ENCODE data around the gene MRPL55.

The MRPL55 gene

GRCh38 chr1:228146417-228147150, 37.5 kb upstream of the MRPL55 start:
- no peaks in the 10 kb centered on the region for H3K9me3 ChIP-seq (ENCODE audit: insufficient read depth, low read depth, low read length)
- no peak overlapping the region for H3K9ac ChIP-seq (ENCODE audit: low read depth, low read length)
- 0 out of 2 replicates have a peak, but pooled peaks cover 5% of the 10 kb centered on the region for H3K4me1 ChIP-seq (ENCODE audit: insufficient read depth, low read length)
- no peak overlapping the region for H3K4me3 ChIP-seq (ENCODE audit: low read length)
- no peaks in the 10 kb centered on the region for H3K27me3 ChIP-seq (ENCODE audit: insufficient read depth, low read length)
- 0 out of 2 replicates have a peak, but pooled peaks cover 4% of the 10 kb centered on the region for H3K36me3 ChIP-seq (ENCODE audit: insufficient read depth, low read length)
- 95% methylated on average over 18 of the region's 18 CpGs for WGBS
- H3K27ac ChIP-seq (ENCODE audit: low read depth, low read length): no peak overlapping the region

- Histone ChIP-seq H3K27me3 (ENCODE audit: insufficient read depth, low read length) (no peaks in the 10 kb centered on the region), H3K27ac (ENCODE audit: low read depth, low read length) (no peak overlapping the region), H3K9me3 (ENCODE audit: insufficient read depth, low read depth, low read length) (no peaks in the 10 kb centered on the region), H3K4me1 (ENCODE audit: insufficient read depth, low read length) (0 out of 2 replicates have a peak, but pooled peaks cover 5% of the 10 kb centered on the region), H3K4me3 (ENCODE audit: low read length) (no peak overlapping the region), H3K9ac (ENCODE audit: low read depth, low read length) (no peak overlapping the region), H3K36me3 (ENCODE audit: insufficient read depth, low read length) (0 out of 2 replicates have a peak, but pooled peaks cover 4% of the 10 kb centered on the region)
- WGBS: 96% methylated on average over 31 of the region's 31 CpGs
Measured at GRCh38 chr1:228145463-228146416, 36.6 kb upstream of the MRPL55 start.

- no peak overlapping the region for H3K27ac ChIP-seq (ENCODE audit: low read depth, low read length)
- no peak overlapping the region for H3K9ac ChIP-seq (ENCODE audit: low read depth, low read length)
- 89% methylated on average over 8 of the region's 8 CpGs for WGBS
- H3K4me3 ChIP-seq (ENCODE audit: low read length): no peak overlapping the region
- H3K9me3 ChIP-seq (ENCODE audit: insufficient read depth, low read depth, low read length): no peaks in the 10 kb centered on the region
- 0 out of 2 replicates have a peak, but pooled peaks cover 5% of the 10 kb centered on the region for H3K4me1 ChIP-seq (ENCODE audit: insufficient read depth, low read length)
- no peaks in the 10 kb centered on the region for H3K27me3 ChIP-seq (ENCODE audit: insufficient read depth, low read length)
- 0 out of 2 replicates have a peak, but pooled peaks cover 4% of the 10 kb centered on the region for H3K36me3 ChIP-seq (ENCODE audit: insufficient read depth, low read length)
Measured at GRCh38 chr1:228144993-228145343, 35.9 kb upstream of the MRPL55 start.

GRCh38 chr1:228144193-228144992, 35.3 kb upstream of the MRPL55 start:
- H3K9me3 ChIP-seq (ENCODE audit: insufficient read depth, low read depth, low read length): no peaks in the 10 kb centered on the region
- WGBS: 89% methylated on average over 16 of the region's 16 CpGs
- no peak overlapping the region for H3K4me3 ChIP-seq (ENCODE audit: low read length)
- no peaks in the 10 kb centered on the region for H3K27me3 ChIP-seq (ENCODE audit: insufficient read depth, low read length)
- no peak overlapping the region for H3K9ac ChIP-seq (ENCODE audit: low read depth, low read length)
- H3K27ac ChIP-seq (ENCODE audit: low read depth, low read length): no peak overlapping the region
- H3K4me1 ChIP-seq (ENCODE audit: insufficient read depth, low read length): 0 out of 2 replicates have a peak, but pooled peaks cover 5% of the 10 kb centered on the region
- 0 out of 2 replicates have a peak, but pooled peaks cover 4% of the 10 kb centered on the region for H3K36me3 ChIP-seq (ENCODE audit: insufficient read depth, low read length)

- Histone ChIP-seq H3K36me3 (ENCODE audit: insufficient read depth, low read length) (0 out of 2 replicates have a peak, but pooled peaks cover 4% of the 10 kb centered on the region), H3K4me3 (ENCODE audit: low read length) (no peak overlapping the region), H3K27ac (ENCODE audit: low read depth, low read length) (no peak overlapping the region), H3K4me1 (ENCODE audit: insufficient read depth, low read length) (no peaks in the 10 kb centered on the region), H3K9me3 (ENCODE audit: insufficient read depth, low read depth, low read length) (no peaks in the 10 kb centered on the region), H3K9ac (ENCODE audit: low read depth, low read length) (no peak overlapping the region), H3K27me3 (ENCODE audit: insufficient read depth, low read length) (peaks cover under 1% of the 10 kb centered on the region; the same call in 1 of the 2 replicates)
- WGBS: 93% methylated on average over 12 of the region's 12 CpGs
Measured at GRCh38 chr1:228143480-228144192, 34.5 kb upstream of the MRPL55 start.

GRCh38 chr1:228142701-228143136, 33.6 kb upstream of the MRPL55 start:
- peaks cover 9% of the 10 kb centered on the region; the same call in 1 of the 2 replicates for H3K27me3 ChIP-seq (ENCODE audit: insufficient read depth, low read length)
- WGBS: 95% methylated on average over 11 of the region's 11 CpGs
- H3K27ac ChIP-seq (ENCODE audit: low read depth, low read length): no peak overlapping the region
- H3K36me3 ChIP-seq (ENCODE audit: insufficient read depth, low read length): 0 out of 2 replicates have a peak, but pooled peaks cover 4% of the 10 kb centered on the region
- no peak overlapping the region for H3K4me3 ChIP-seq (ENCODE audit: low read length)
- no peaks in the 10 kb centered on the region for H3K4me1 ChIP-seq (ENCODE audit: insufficient read depth, low read length)
- no peak overlapping the region for H3K9ac ChIP-seq (ENCODE audit: low read depth, low read length)
- H3K9me3 ChIP-seq (ENCODE audit: insufficient read depth, low read depth, low read length): no peaks in the 10 kb centered on the region

- Histone ChIP-seq H3K27ac (ENCODE audit: low read depth, low read length) (no peak overlapping the region), H3K27me3 (ENCODE audit: insufficient read depth, low read length) (peaks cover 14% of the 10 kb centered on the region), H3K4me3 (ENCODE audit: low read length) (no peak overlapping the region), H3K9ac (ENCODE audit: low read depth, low read length) (no peak overlapping the region), H3K4me1 (ENCODE audit: insufficient read depth, low read length) (no peaks in the 10 kb centered on the region), H3K9me3 (ENCODE audit: insufficient read depth, low read depth, low read length) (no peaks in the 10 kb centered on the region), H3K36me3 (ENCODE audit: insufficient read depth, low read length) (0 out of 2 replicates have a peak, but pooled peaks cover 4% of the 10 kb centered on the region)
- WGBS: 94% methylated on average over 16 of the region's 16 CpGs
Measured at GRCh38 chr1:228142155-228142691, 33.1 kb upstream of the MRPL55 start.

GRCh38 chr1:228141226-228142044, 32.3 kb upstream of the MRPL55 start:
- Histone ChIP-seq H3K27me3 (ENCODE audit: insufficient read depth, low read length) (peaks cover 22% of the 10 kb centered on the region), H3K9ac (ENCODE audit: low read depth, low read length) (peak overlapping the region; percentile 92), H3K36me3 (ENCODE audit: insufficient read depth, low read length) (0 out of 2 replicates have a peak, but pooled peaks cover 2% of the 10 kb centered on the region), H3K4me1 (ENCODE audit: insufficient read depth, low read length) (no peaks in the 10 kb centered on the region), H3K4me3 (ENCODE audit: low read length) (peak overlapping the region; percentile 100), H3K27ac (ENCODE audit: low read depth, low read length) (no peak overlapping the region), H3K9me3 (ENCODE audit: insufficient read depth, low read depth, low read length) (no peaks in the 10 kb centered on the region)
- 83% methylated on average over 27 of the region's 27 CpGs for WGBS

- whole genome bisulfite sequencing: 18% methylated on average over 25 of the region's 25 CpGs
- H3K9ac ChIP-seq (ENCODE audit: low read depth, low read length): peak overlapping the region; percentile 92
- no peaks in the 10 kb centered on the region for H3K4me1 ChIP-seq (ENCODE audit: insufficient read depth, low read length)
- H3K27ac ChIP-seq (ENCODE audit: low read depth, low read length): peak overlapping the region; percentile 80
- H3K36me3 ChIP-seq (ENCODE audit: insufficient read depth, low read length): no peaks in the 10 kb centered on the region
- no peaks in the 10 kb centered on the region for H3K9me3 ChIP-seq (ENCODE audit: insufficient read depth, low read depth, low read length)
- H3K4me3 ChIP-seq (ENCODE audit: low read length): peak overlapping the region; percentile 100
- peaks cover 28% of the 10 kb centered on the region for H3K27me3 ChIP-seq (ENCODE audit: insufficient read depth, low read length)
Measured at GRCh38 chr1:228140724-228141225, 31.7 kb upstream of the MRPL55 start.
